GM12875 (cell line): ENCODE data around the gene OBSCN.
"Not testable (repeated sequence)": the region's sequence is repeated elsewhere in the genome, so short reads cannot be mapped to it uniquely, and the experiment has no call there.

Experiments
- H3K4me3 ChIP-seq: one replicate; pipeline ENCODE4 v1.5.1; 2011; ENCODE audit warnings: low read depth, low read length, control low read depth
- CTCF ChIP-seq: IDR thresholded peaks from 2 replicates; pipeline ENCODE4 v1.5.1; 2011; ENCODE audit warnings: low read depth, mild to moderate bottlenecking, control low read depth, inconsistent platforms, low read length, moderate library complexity, borderline replicate concordance; ENCODE audit not compliant: insufficient read depth

The OBSCN gene

GRCh38 chr1:228242409-228242808 is 34.6 kb downstream of the OBSCN start:
- TF ChIP-seq CTCF, result no peak
- H3K4me3 ChIP-seq, result no peak overlapping the region

GRCh38 chr1:228243093-228243492 is 35.2 kb downstream of the OBSCN start:
- no peak for TF ChIP-seq CTCF
- H3K4me3 ChIP-seq, result no peak overlapping the region

GRCh38 chr1:228243989-228244388 is 36.1 kb downstream of the OBSCN start:
- H3K4me3 ChIP-seq, result not testable (repeated sequence)

- H3K4me3 ChIP-seq, result no peak overlapping the region
- no peak for TF ChIP-seq CTCF
These were observed 37.3 kb downstream of the OBSCN start for GRCh38 chr1:228245111-228245510.

- H3K4me3 ChIP-seq, result no peak overlapping the region
- no peak for TF ChIP-seq CTCF
These were observed 38.5 kb downstream of the OBSCN start for GRCh38 chr1:228246216-228246900.

GRCh38 chr1:228249513-228250305 is 41.9 kb downstream of the OBSCN start:
- TF ChIP-seq CTCF, result no peak
- H3K4me3 ChIP-seq, result no peak overlapping the region

GRCh38 chr1:228252476-228252875 is 44.6 kb downstream of the OBSCN start:
- not testable (repeated sequence) for H3K4me3 ChIP-seq

GRCh38 chr1:228256626-228257375 is 49.0 kb downstream of the OBSCN start:
- TF ChIP-seq CTCF, result no peak
- no peak overlapping the region for H3K4me3 ChIP-seq
